ENCODE data around the gene TEX22. TPM values are rescaled to one million over a fixed set of nuclear protein-coding genes. Genes with fewer than 3 reads are reported as not detected.
"Not testable (repeated sequence)": the region's sequence is repeated elsewhere in the genome, so short reads cannot be mapped to it uniquely, and the experiment has no call there.

TEX22 gene
- total RNA-seq: 1.3 TPM

- DNase-seq (ENCODE audit: low spot score): peak; percentile 87
- peak; percentile 92 for ATAC-seq
Measured at GRCh38 chr14:105398044-105398725, at the start of gene TEX22. TSS of gene TEX22 (plus strand) at chr14:105398538. CDS start at chr14:105399341, 803 bp downstream.

GRCh38 chr14:105348945-105349699, 49.2 kb upstream of the TEX22 start:
- ATAC-seq (no peak), DNase-seq (ENCODE audit: low spot score) (no peak)

- no peak for ATAC-seq
- DNase-seq (ENCODE audit: low spot score): no peak
Measured at GRCh38 chr14:105349992-105350391, 48.3 kb upstream of the TEX22 start.

GRCh38 chr14:105350450-105351244, 47.7 kb upstream of the TEX22 start:
- DNase-seq (ENCODE audit: low spot score) (no peak), ATAC-seq (no peak)

GRCh38 chr14:105351410-105351809, 46.9 kb upstream of the TEX22 start:
- ATAC-seq (no peak), DNase-seq (ENCODE audit: low spot score) (no peak)

- peak; percentile 90 for DNase-seq (ENCODE audit: low spot score)
- ATAC-seq: peak; percentile 98
Measured at GRCh38 chr14:105351920-105352851, 46.2 kb upstream of the TEX22 start.

GRCh38 chr14:105353136-105353535, 45.2 kb upstream of the TEX22 start:
- DNase-seq (ENCODE audit: low spot score): no peak
- no peak for ATAC-seq

- ATAC-seq (no peak), DNase-seq (ENCODE audit: low spot score) (no peak)
Measured at GRCh38 chr14:105354541-105354940, 43.8 kb upstream of the TEX22 start.

GRCh38 chr14:105355049-105355575, 43.2 kb upstream of the TEX22 start:
- DNase-seq (ENCODE audit: low spot score) (no peak), ATAC-seq (no peak)

- ATAC-seq (no peak), DNase-seq (ENCODE audit: low spot score) (no peak)
Measured at GRCh38 chr14:105355850-105356604, 42.3 kb upstream of the TEX22 start.

- ATAC-seq (no peak), DNase-seq (ENCODE audit: low spot score) (no peak)
Measured at GRCh38 chr14:105356927-105357326, 41.4 kb upstream of the TEX22 start.

- DNase-seq (ENCODE audit: low spot score) (no peak), ATAC-seq (no peak)
Measured at GRCh38 chr14:105357626-105358025, 40.7 kb upstream of the TEX22 start.

- ATAC-seq: no peak
- no peak for DNase-seq (ENCODE audit: low spot score)
Measured at GRCh38 chr14:105358140-105358846, 40.0 kb upstream of the TEX22 start.

GRCh38 chr14:105358943-105359342, 39.4 kb upstream of the TEX22 start:
- ATAC-seq (no peak), DNase-seq (ENCODE audit: low spot score) (no peak)

GRCh38 chr14:105361412-105361811, 36.9 kb upstream of the TEX22 start:
- not testable (repeated sequence) for ATAC-seq; DNase-seq (ENCODE audit: low spot score)

GRCh38 chr14:105363847-105364708, 34.3 kb upstream of the TEX22 start:
- ATAC-seq: no peak
- DNase-seq (ENCODE audit: low spot score): no peak

GRCh38 chr14:105365101-105365500, 33.2 kb upstream of the TEX22 start:
- no peak for DNase-seq (ENCODE audit: low spot score)
- no peak for ATAC-seq

- DNase-seq (ENCODE audit: low spot score): no peak
- no peak for ATAC-seq
Measured at GRCh38 chr14:105365681-105366080, 32.7 kb upstream of the TEX22 start.
